Endothelial cell of umbilical vein (primary cell): Measurements from ENCODE around the gene SLC5A10. TPM values are rescaled to one million over a fixed set of nuclear protein-coding genes. Genes with fewer than 3 reads are reported as not detected.

Experiments used
- BruUV-seq: library from RNA; stranded (reverse); fragments of 400-500 nt; replicated peaks from 2 replicates; lab custom pipeline; 2021; lab: Mats Ljungman, UMichigan
- CTCF ChIA-PET: fragments of 300-600, 350-600 bp; sonication (Branson Sonifier 250); formaldehyde crosslinking; loops from one replicate; lab custom pipeline; 2021; ENCODE audit warnings: antibody characterized with exemption, inconsistent platforms; lab: Charles Lee
- POLR2A ChIA-PET: fragments of 300-600, 350-600 bp; sonication (Branson Sonifier 250); formaldehyde crosslinking; loops from one replicate; lab custom pipeline; 2021; ENCODE audit warnings: antibody characterized with exemption, inconsistent platforms; lab: Charles Lee
- DNase-seq: peaks from one replicate; pipeline ENCODE4 v3.0.0-alpha.2; 2011; ENCODE audit warnings: low read depth, low spot score
- FAIRE-seq: peaks from 2 replicates; lab custom pipeline; 2011; peaks lifted over from hg19 to GRCh38; lab: Jason Lieb, UNC
- H2AFZ ChIP-seq: 2 replicates; pipeline ENCODE4 v1.6.0; 2012; ENCODE audit warnings: low read depth, low read length, control low read depth, inconsistent platforms
- H3K27ac ChIP-seq: 2 replicates; pipeline ENCODE4 v1.5.1; 2011; ENCODE audit warnings: low read depth, mild to moderate bottlenecking, control low read depth, low read length, moderate library complexity; ENCODE audit not compliant: insufficient read depth
- H3K27me3 ChIP-seq, 2 experiments: 2 replicates each; pipeline versions ENCODE4 v1.6.0 to v1.6.1; 2011; ENCODE audit warnings: low read length in 2 of 2, mixed read lengths in 1 of 2; ENCODE audit not compliant: control insufficient read depth in 2 of 2, insufficient read depth in 2 of 2
- H3K36me3 ChIP-seq, 2 experiments: 2 replicates in 1 of 2; 3 replicates in 1 of 2; pipeline ENCODE4 v1.5.1; 2011; ENCODE audit warnings: low read length in 2 of 2, mild to moderate bottlenecking in 1 of 2, moderate library complexity in 1 of 2; ENCODE audit not compliant: control insufficient read depth in 2 of 2, insufficient read depth in 2 of 2; ENCODE audit errors: extremely low read depth in 1 of 2
- H3K4me1 ChIP-seq: 3 replicates; pipeline ENCODE4 v1.5.1; 2011; ENCODE audit warnings: mild to moderate bottlenecking, low read length; ENCODE audit not compliant: control insufficient read depth, insufficient read depth; ENCODE audit errors: extremely low read depth
- H3K4me2 ChIP-seq: 2 replicates; pipeline ENCODE4 v1.6.1; 2011; ENCODE audit warnings: low read length, control low read depth, mixed read lengths; ENCODE audit not compliant: insufficient read depth
- H3K4me3 ChIP-seq, 3 experiments: fragments of 200-600 bp in 1 of 3; sonication (generic), shearing (Covaris generic) in 1 of 3; replicated peaks in 1 of 3; 2 replicates each; pipeline ENCODE4 v1.5.1; 2011 to 2016; ENCODE audit warnings: control low read depth in 3 of 3, low read length in 3 of 3, mild to moderate bottlenecking in 2 of 3, inconsistent platforms in 1 of 3, low read depth in 1 of 3, moderate library complexity in 1 of 3; ENCODE audit not compliant: insufficient read depth in 1 of 3
- H3K79me2 ChIP-seq: 2 replicates; pipeline ENCODE4 v1.6.0; 2012; ENCODE audit warnings: low read length, inconsistent platforms; ENCODE audit not compliant: control insufficient read depth, insufficient read depth
- H3K9ac ChIP-seq: replicated peaks from 2 replicates; pipeline ENCODE3; 2011; ENCODE audit warnings: low read length, control low read depth; ENCODE audit not compliant: insufficient read depth; ENCODE audit errors: extremely low read depth
- H3K9me1 ChIP-seq: replicated peaks from 3 replicates; pipeline ENCODE4 v1.6.0; 2011; ENCODE audit warnings: mild to moderate bottlenecking, low read length; ENCODE audit not compliant: control insufficient read depth, insufficient read depth; ENCODE audit errors: extremely low read depth
- H3K9me3 ChIP-seq: replicated peaks from 2 replicates; pipeline ENCODE4 v1.5.1; 2012; ENCODE audit warnings: low read length, inconsistent platforms; ENCODE audit not compliant: control insufficient read depth, insufficient read depth
- H4K20me1 ChIP-seq: replicated peaks from 2 replicates; pipeline ENCODE3; 2011; ENCODE audit warnings: mild to moderate bottlenecking, low read length; ENCODE audit not compliant: control insufficient read depth, insufficient read depth; ENCODE audit errors: extremely low read depth
- EZH2 ChIP-seq: IDR thresholded peaks from 2 replicates; pipeline ENCODE4 v1.6.1; 2012; ENCODE audit warnings: borderline replicate concordance, low read depth, mild to moderate bottlenecking, moderate library complexity, low read length, inconsistent platforms; ENCODE audit not compliant: severe bottlenecking
- FOS ChIP-seq: IDR thresholded peaks from 2 replicates; pipeline ENCODE4 v1.6.1; 2011; ENCODE audit warnings: mild to moderate bottlenecking, low read length, moderate library complexity, borderline replicate concordance; ENCODE audit not compliant: insufficient read depth
- GATA2 ChIP-seq: IDR thresholded peaks from 2 replicates; pipeline ENCODE4 v1.7.0; 2011; ENCODE audit warnings: low read depth, mild to moderate bottlenecking, moderate library complexity, mixed read lengths, low read length; ENCODE audit not compliant: insufficient read length, insufficient read depth
- JUN ChIP-seq: IDR thresholded peaks from 2 replicates; pipeline ENCODE4 v1.6.1; 2011; ENCODE audit warnings: borderline replicate concordance, low read depth; ENCODE audit not compliant: insufficient read length, insufficient read depth
- MYC ChIP-seq: IDR thresholded peaks from one replicate; pipeline ENCODE4 v1.6.1; 2011; ENCODE audit warnings: mild to moderate bottlenecking, low read depth, low read length
- POLR2A ChIP-seq: IDR thresholded peaks from 2 replicates; pipeline ENCODE4 v1.6.1; 2012; ENCODE audit warnings: low read depth, mild to moderate bottlenecking, control low read depth, low read length
- POLR2AphosphoS5 ChIP-seq: IDR thresholded peaks from 2 replicates; pipeline ENCODE4 v1.6.1; 2012; ENCODE audit warnings: low read depth, mild to moderate bottlenecking, control low read depth, low read length, moderate library complexity; ENCODE audit not compliant: insufficient read depth
- dilution Hi-C: fragments of 300-500 bp; cut with MboI; formaldehyde crosslinking; loops from one replicate; pipeline ENCODE4 v1.15.0; 2019; ENCODE audit warnings: low sequenced_read_pairs; ENCODE audit not compliant: extremely low pct_ligation_motif_present
- intact Hi-C: fragments of 100-400 bp; cut with micrococcal nuclease; formaldehyde crosslinking; loops from one replicate; pipeline ENCODE4 v1.10.0; 2022
- polyA plus RNA-seq, 4 experiments: library from polyadenylated mRNA; depleted of rRNA in 3 of 4; stranded (reverse) in 3 of 4; unstranded in 1 of 4; fragments of >200 nt; gene quantifications; 2 replicates each; pipeline versions ENCODE4 v1.2.1 to v1.2.3, GENCODE V29; 2011 to 2012; ENCODE audit warnings: missing spikeins in 1 of 4
- total RNA-seq: library from RNA; stranded (reverse); gene quantifications from 2 replicates; pipeline ENCODE4 v1.2.3, GENCODE V29; 2021
- TF ChIP-seq, protein P1 (sequence below), 2 donors: IDR thresholded peaks; 1 replicate in 1 of 2; 2 replicates in 1 of 2; pipeline ENCODE4 v1.5.1; 2011; ENCODE audit warnings: low read length in 2 of 2, mild to moderate bottlenecking in 2 of 2, moderate library complexity in 2 of 2, control low read depth in 1 of 2, inconsistent platforms in 1 of 2, low read depth in 1 of 2; ENCODE audit not compliant: insufficient read depth in 1 of 2; ENCODE audit errors: extremely low read depth in 1 of 2
- TF ChIP-seq, protein P2 (sequence below): IDR thresholded peaks from 2 replicates; pipeline ENCODE4 v1.6.1; 2011; ENCODE audit not compliant: insufficient read depth, insufficient read length

The SLC5A10 gene
- total and polyA plus RNA-seq, 2 donors (not counting 3 experiments of a cell fraction or from before 2014, with no cell fraction given): not detected

DNA sequence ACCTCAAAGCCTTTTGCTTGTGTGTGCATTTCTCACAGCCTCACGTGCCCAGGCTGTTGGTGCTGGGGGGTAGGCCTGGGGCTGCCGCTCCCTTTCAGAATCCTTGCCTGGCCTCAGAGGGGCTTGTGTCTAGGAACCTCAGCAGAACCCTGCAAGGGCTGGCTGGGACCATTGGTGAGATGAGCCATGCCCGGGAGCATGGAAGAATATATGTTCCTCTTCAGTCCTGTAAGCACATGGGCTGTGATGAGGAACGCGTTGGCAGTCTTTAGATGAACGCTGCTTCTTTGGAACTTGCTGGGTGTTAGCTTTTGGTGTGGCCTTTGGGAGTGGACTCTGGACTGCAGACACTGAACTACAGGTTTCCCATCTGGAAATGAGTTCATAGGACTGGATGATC lies 32.0 kb upstream of the SLC5A10 start:
- CTCF ChIA-PET: no interaction called here
- intact Hi-C loops: no loop called here
- peaks cover 2% of the 10 kb centered on the region for H3K79me2 ChIP-seq

More for the DNA sequence above, 32.0 kb upstream of the SLC5A10 start:
- POLR2A ChIA-PET: no interaction called here
- H3K9me1 ChIP-seq: no peaks in the 10 kb centered on the region
- no peaks in the 10 kb centered on the region for H3K36me3 ChIP-seq
- no peak overlapping the region for H3K4me3 ChIP-seq
- no peak overlapping the region for H3K9ac ChIP-seq
- BruUV-seq: no TSS peak
- no peaks in the 10 kb centered on the region for H4K20me1 ChIP-seq
- FAIRE-seq (no peak), DNase-seq (no peak)
- no peak overlapping the region for H2AFZ ChIP-seq
- H3K27me3 ChIP-seq: no peaks in the 10 kb centered on the region
- no peaks in the 10 kb centered on the region for H3K9me3 ChIP-seq
- H3K27ac ChIP-seq: no peak overlapping the region
- H3K4me1 ChIP-seq: peaks cover 15% of the 10 kb centered on the region
- TF ChIP-seq POLR2AphosphoS5 (no peak), MYC (no peak), JUN (no peak), GATA2 (no peak), POLR2A (no peak), FOS (no peak), EZH2 (no peak)
- TF ChIP-seq, protein P1, sequence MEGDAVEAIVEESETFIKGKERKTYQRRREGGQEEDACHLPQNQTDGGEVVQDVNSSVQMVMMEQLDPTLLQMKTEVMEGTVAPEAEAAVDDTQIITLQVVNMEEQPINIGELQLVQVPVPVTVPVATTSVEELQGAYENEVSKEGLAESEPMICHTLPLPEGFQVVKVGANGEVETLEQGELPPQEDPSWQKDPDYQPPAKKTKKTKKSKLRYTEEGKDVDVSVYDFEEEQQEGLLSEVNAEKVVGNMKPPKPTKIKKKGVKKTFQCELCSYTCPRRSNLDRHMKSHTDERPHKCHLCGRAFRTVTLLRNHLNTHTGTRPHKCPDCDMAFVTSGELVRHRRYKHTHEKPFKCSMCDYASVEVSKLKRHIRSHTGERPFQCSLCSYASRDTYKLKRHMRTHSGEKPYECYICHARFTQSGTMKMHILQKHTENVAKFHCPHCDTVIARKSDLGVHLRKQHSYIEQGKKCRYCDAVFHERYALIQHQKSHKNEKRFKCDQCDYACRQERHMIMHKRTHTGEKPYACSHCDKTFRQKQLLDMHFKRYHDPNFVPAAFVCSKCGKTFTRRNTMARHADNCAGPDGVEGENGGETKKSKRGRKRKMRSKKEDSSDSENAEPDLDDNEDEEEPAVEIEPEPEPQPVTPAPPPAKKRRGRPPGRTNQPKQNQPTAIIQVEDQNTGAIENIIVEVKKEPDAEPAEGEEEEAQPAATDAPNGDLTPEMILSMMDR (IDR thresholded peaks at IDR 0.05; ENCODE audit: extremely low read depth in 1 of 2, insufficient read depth in 1 of 2, low read depth in 1 of 2, low read length in 2 of 2): no peak
- TF ChIP-seq, protein P2, sequence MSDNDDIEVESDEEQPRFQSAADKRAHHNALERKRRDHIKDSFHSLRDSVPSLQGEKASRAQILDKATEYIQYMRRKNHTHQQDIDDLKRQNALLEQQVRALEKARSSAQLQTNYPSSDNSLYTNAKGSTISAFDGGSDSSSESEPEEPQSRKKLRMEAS: no peak
- dilution Hi-C loops: no loop called here
- no peak overlapping the region for H3K4me2 ChIP-seq
